ENCODE results near the gene IPO9. TPM values are rescaled to one million over a fixed set of nuclear protein-coding genes. Genes with fewer than 3 reads are reported as not detected.

IPO9 gene
- total and polyA plus RNA-seq, 2 of the 4 experiments (the other 2 are of a cell fraction), result 14.0 to 23.4 TPM

DNA sequence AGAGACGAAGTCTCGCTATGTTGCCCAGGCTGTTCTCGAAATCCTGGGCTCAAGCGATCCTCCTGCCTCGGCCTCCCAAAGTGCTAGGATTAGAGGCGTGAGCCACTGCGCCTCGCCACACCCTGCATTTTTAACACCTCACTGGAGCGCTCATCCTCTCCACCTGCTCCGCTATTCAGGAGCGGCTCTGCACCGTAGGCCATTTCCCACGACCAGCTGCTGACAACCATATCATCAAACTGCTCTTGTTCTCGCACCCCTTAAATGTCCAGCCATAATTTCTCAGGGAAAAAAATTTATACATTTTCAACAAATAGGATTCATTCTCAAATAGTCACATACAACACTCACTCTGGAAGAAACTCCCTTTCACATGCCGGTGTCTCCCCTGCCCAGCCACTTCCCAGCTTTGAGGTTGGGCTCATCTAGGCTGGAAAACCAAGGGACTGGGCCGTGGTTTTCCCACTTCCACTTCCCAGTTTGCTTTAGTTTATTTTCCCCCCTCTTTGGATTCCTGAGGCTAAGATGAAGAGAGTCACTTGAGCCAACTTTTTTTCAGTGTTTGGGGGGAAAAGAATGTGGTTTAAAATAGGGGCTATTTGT lies 639 bp upstream of the IPO9 start:
- no peak overlapping the region for H3K56ac ChIP-seq (ENCODE audit: extremely low read depth, insufficient read depth, low read length)
- H3K4me2 ChIP-seq (ENCODE audit: low read depth, low read length), result no peak overlapping the region; the same call in 1 of the 2 replicates
- H3K79me1 ChIP-seq (ENCODE audit: low read depth in 1 of 2, low read length in 2 of 2), result peaks cover 0 to 62% of the 10 kb centered on the region in 2 experiments
- no peak overlapping the region for H2BK15ac ChIP-seq (ENCODE audit: low read depth, low read length)
- peak overlapping the region in 1 of 2 experiments; percentile 36; a peak in 1 of 4 replicates for H4K8ac ChIP-seq (ENCODE audit: low read depth in 2 of 2, low read length in 2 of 2)
- no peaks in the 10 kb centered on the region for H3K9me3 ChIP-seq (ENCODE audit: control insufficient read depth, insufficient read depth, low read length)
- H2AK5ac ChIP-seq (ENCODE audit: low read depth, low read length), result no peak overlapping the region; the same call in 1 of the 2 replicates
- H3K9me1 ChIP-seq (ENCODE audit: insufficient read depth, low read length), result 0 out of 2 replicates have a peak, but pooled peaks cover 3% of the 10 kb centered on the region
- dilution Hi-C loops (cut with HindIII; ENCODE audit: low sequenced_read_pairs, unreplicated experiment), result no loop called here
- no peak overlapping the region for H3K4me3 ChIP-seq (ENCODE audit: insufficient read depth, low read depth, low read length)
- WGBS, 2 experiments (ENCODE audit: extremely low coverage in 2 of 2, insufficient read length in 1 of 2), result 93% methylated on average over 12 of the region's 16 CpGs; no CpG with 5 or more reads in 1 of the 2 experiments
- H3K23ac ChIP-seq (ENCODE audit: low read depth, low read length), result no peak overlapping the region
- BruUV-seq (replicated peaks), result no TSS peak
- POLR2A ChIA-PET (ENCODE audit: unreplicated experiment), result no interaction called here
- DNase-seq, result peak; percentile 35
- no peaks in the 10 kb centered on the region for H3K27me3 ChIP-seq (ENCODE audit: control insufficient read depth, insufficient read depth, low read length)
- H3K18ac ChIP-seq (ENCODE audit: low read depth, low read length), result no peak overlapping the region
- H3K36me3 ChIP-seq (ENCODE audit: control insufficient read depth, insufficient read depth, low read length), result peaks cover 3% of the 10 kb centered on the region; the same call in 1 of the 2 replicates
- in situ Hi-C loops (cut with MboI; ENCODE audit: low sequenced_read_pairs), result no loop called here
- no peak overlapping the region for H3K27ac ChIP-seq (ENCODE audit: insufficient read depth, low read length)
- H4K91ac ChIP-seq (ENCODE audit: insufficient read depth, low read depth, low read length), result no peak overlapping the region
- H4K20me1 ChIP-seq (ENCODE audit: insufficient read depth, low read length), result peaks cover 29% of the 10 kb centered on the region; the same call in 1 of the 2 replicates
- CTCF ChIA-PET, result interaction anchor here (0.5 to 0.6 kb wide), 2 partner anchors 9 to 31 kb away, joined by 3 to 4 read pairs; no protein-coding TSS in a partner anchor
- H3K9ac ChIP-seq (ENCODE audit: low read depth, low read length), result peak overlapping the region; percentile 12; the same call in 1 of the 2 replicates
- H2BK5ac ChIP-seq (ENCODE audit: low read depth, low read length, poor library complexity, severe bottlenecking), result no peak overlapping the region
- H2BK20ac ChIP-seq (ENCODE audit: low read depth, low read length), result no peak overlapping the region
- intact Hi-C loops (cut with micrococcal nuclease), result no loop called here
- H4K5ac ChIP-seq (ENCODE audit: low read depth, low read length), result no peak overlapping the region
- H2AFZ ChIP-seq (replicated peaks; ENCODE audit: low read length, poor library complexity), result no peak overlapping the region
- ATAC-seq (ENCODE audit: low read depth), result peak; percentile 3; the same call in 1 of the 2 replicates
- 0 out of 2 replicates have a peak overlapping the region, but pooled peaks have one; percentile 14 for H3K14ac ChIP-seq (replicated peaks; ENCODE audit: low read depth, low read length)
- no peak overlapping the region for H2BK120ac ChIP-seq (ENCODE audit: low read depth, low read length)
- H3K4me1 ChIP-seq (ENCODE audit: control insufficient read depth, insufficient read depth, low read length), result peaks cover 3% of the 10 kb centered on the region
- H3K4ac ChIP-seq (ENCODE audit: low read depth, low read length), result no peak overlapping the region
- H2AK9ac ChIP-seq (replicated peaks; ENCODE audit: low read depth, low read length, poor library complexity), result no peak overlapping the region
- TF ChIP-seq RAD21 (IDR thresholded peaks at IDR 0.05; ENCODE audit: low read length), result no peak
- TF ChIP-seq FOS (IDR thresholded peaks at IDR 0.05; ENCODE audit: low read depth, low read length), result no peak
- no peak for TF ChIP-seq MAZ (IDR thresholded peaks at IDR 0.05; ENCODE audit: borderline replicate concordance, low read depth, low read length)
- TF ChIP-seq, protein P1, sequence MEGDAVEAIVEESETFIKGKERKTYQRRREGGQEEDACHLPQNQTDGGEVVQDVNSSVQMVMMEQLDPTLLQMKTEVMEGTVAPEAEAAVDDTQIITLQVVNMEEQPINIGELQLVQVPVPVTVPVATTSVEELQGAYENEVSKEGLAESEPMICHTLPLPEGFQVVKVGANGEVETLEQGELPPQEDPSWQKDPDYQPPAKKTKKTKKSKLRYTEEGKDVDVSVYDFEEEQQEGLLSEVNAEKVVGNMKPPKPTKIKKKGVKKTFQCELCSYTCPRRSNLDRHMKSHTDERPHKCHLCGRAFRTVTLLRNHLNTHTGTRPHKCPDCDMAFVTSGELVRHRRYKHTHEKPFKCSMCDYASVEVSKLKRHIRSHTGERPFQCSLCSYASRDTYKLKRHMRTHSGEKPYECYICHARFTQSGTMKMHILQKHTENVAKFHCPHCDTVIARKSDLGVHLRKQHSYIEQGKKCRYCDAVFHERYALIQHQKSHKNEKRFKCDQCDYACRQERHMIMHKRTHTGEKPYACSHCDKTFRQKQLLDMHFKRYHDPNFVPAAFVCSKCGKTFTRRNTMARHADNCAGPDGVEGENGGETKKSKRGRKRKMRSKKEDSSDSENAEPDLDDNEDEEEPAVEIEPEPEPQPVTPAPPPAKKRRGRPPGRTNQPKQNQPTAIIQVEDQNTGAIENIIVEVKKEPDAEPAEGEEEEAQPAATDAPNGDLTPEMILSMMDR (conservative IDR thresholded peaks at IDR 0.05; ENCODE audit: low read depth, low read length), result no peak
- TF ChIP-seq, protein P2, sequence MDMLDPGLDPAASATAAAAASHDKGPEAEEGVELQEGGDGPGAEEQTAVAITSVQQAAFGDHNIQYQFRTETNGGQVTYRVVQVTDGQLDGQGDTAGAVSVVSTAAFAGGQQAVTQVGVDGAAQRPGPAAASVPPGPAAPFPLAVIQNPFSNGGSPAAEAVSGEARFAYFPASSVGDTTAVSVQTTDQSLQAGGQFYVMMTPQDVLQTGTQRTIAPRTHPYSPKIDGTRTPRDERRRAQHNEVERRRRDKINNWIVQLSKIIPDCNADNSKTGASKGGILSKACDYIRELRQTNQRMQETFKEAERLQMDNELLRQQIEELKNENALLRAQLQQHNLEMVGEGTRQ (IDR thresholded peaks at IDR 0.05; ENCODE audit: low read depth, low read length), result no peak
- no peak for TF ChIP-seq MXI1 (IDR thresholded peaks at IDR 0.05; ENCODE audit: borderline replicate concordance, low read depth, low read length)
- TF ChIP-seq MAFK (IDR thresholded peaks at IDR 0.05; ENCODE audit: low read depth, low read length), result no peak
- TF ChIP-seq POLR2A (IDR thresholded peaks at IDR 0.05; ENCODE audit: low read depth, low read length), result no peak
- TF ChIP-seq CHD1 (IDR thresholded peaks at IDR 0.05; ENCODE audit: low read depth, low read length), result no peak
- TF ChIP-seq, protein P3, sequence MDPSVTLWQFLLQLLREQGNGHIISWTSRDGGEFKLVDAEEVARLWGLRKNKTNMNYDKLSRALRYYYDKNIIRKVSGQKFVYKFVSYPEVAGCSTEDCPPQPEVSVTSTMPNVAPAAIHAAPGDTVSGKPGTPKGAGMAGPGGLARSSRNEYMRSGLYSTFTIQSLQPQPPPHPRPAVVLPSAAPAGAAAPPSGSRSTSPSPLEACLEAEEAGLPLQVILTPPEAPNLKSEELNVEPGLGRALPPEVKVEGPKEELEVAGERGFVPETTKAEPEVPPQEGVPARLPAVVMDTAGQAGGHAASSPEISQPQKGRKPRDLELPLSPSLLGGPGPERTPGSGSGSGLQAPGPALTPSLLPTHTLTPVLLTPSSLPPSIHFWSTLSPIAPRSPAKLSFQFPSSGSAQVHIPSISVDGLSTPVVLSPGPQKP (IDR thresholded peaks at IDR 0.05; ENCODE audit: borderline replicate concordance, low read depth, low read length), result no peak
- TF ChIP-seq SMC3 (IDR thresholded peaks at IDR 0.05; ENCODE audit: low read depth, low read length), result no peak
- TF ChIP-seq RFX5 (IDR thresholded peaks at IDR 0.05; ENCODE audit: low read depth, low read length), result no peak
- TF ChIP-seq RCOR1 (IDR thresholded peaks at IDR 0.05; ENCODE audit: insufficient replicate concordance, low read length), result no peak
- no peak for TF ChIP-seq NFE2L2 (IDR thresholded peaks at IDR 0.05; ENCODE audit: low read depth, low read length)
